Dedifferentiated amniotic fluid mesenchymal stem cell (primary cell): ENCODE data around the gene DOK7.

Experiments used
- DNase-seq: peaks from one replicate; pipeline ENCODE4 v3.0.0-alpha.2; 2016; ENCODE audit errors: extremely low spot score

The DOK7 gene

DNA sequence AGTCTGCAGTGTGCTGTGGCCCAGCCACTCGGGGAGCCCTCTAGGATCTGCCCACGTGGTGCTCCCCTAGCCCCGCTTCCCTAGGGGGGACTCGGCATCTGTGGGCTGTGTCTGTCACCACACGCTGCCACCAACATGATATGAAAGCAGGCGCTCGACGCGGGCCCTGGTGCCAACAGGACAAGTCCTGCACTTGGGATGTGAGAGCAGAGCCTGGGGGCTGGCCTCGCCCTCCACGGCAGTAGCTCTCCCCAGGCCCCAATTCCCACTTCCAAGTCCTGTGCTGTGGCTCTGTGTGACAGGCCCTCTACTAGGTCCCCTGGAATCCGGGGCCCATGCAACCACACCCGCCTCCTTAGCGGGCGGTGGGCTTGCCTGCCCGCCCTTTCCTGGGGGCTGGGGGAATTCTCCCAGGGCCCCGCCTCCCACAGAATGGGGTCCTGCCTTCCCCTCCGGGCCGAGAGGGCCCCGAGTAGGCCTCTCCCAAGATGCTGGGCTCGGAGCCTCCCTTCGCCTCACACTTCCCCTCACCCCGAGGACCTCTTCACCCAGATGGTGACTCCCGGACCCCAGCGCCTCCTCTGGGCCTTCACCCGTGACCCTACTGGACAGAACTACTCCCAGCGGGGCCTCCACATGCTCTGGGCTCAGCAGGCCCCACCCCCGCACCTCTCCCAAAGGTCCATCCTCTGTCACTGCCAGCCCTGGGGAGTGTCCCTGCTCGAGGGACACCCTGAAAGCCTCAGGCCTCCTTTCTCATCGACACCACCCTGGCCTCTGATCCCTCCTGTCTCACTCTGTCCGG, 57.9 kb downstream of the DOK7 start:
- no peak for DNase-seq

DNA sequence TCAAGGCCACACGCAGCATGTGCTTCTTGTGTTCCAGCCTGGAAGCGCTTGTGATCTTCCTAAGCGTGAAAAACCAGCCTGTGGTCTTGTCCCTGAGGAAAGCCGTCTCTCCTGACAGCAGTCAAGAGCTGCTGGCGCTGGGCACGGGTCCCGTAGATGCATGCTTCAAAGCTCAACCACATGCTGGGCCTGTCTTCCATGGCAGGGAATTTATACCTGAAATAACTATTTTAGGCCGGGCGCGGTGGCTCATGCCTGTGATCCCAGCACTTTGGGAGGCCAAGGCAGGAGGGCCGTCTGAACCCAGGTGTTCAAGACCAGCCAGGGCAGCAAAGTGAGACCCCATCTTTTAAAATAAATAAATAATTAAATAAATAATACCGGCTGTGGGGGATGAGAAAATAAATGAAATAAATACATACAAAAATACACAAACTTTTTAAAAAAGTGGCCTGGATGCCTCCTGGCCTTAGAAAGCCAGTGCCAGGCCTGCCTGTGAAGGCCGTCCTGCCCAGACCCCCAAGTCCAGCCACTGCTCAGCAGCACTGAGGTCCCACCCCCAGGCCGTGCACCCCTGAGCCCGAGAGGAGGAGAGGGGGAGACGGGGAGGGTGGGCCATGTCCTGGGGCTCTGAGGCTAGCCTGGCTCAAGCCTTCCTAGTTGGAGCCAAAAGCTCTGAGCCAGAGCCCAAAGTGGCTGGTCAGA, 58.7 kb downstream of the DOK7 start:
- DNase-seq = no peak

DNA sequence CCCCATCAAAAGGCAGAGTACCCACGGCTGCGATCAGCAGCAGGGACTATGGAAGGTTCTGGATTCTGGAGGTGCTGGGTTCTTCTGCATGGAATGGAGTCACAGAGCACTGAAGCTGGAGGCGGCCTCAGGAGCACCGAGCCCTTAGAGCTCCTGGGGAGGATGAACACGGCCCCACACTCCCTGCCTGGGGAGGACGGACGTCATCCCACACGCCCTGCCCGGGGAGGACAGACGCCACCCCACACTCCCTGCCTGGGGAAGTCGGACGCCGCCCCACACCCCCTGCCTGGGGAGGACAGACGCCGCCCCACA, 59.2 kb downstream of the DOK7 start:
- DNase-seq = no peak

DNA sequence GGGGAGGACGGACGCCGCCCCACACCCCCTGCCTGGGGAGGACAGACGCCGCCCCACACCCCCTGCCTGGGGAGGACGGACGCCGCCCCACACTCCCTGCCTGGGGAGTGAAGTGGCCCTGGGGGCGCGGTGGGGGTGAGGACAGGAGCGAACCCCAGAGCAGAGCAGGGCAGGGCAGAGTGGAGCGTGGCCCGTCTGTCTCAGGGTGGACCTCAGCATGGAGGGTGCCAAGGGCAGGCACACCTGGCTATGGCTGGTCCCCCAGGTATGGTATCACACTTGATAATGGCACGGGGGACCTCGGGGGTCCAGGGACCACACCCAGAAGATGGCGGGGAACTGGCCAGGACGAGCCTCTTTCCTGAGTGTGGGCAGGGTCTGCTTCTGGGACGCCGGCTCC, 59.5 kb downstream of the DOK7 start:
- no peak for DNase-seq

DNA sequence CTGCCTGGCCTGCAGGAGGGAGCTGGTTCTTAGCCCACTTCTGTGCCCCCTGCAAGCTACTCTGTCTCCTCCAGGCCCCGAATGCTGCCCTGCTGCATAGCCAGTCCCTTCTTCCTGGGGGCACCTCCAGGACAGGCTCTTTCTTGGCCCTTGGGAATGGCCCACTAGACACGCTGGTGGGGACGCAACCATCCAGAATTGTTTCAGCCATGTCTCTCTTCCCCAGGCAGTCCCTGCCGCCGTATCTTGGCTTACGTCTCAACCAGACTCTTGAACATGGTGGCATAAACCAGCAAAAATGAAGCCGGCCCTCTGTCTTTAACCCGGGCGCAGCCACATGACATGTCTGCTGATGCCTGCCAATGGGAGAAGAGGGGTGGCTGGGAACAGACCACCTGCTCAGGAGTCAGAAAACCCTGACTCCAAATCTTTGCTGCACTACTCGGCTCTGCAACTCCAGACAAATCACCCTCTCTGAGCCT, 60.1 kb downstream of the DOK7 start:
- no peak for DNase-seq

DNA sequence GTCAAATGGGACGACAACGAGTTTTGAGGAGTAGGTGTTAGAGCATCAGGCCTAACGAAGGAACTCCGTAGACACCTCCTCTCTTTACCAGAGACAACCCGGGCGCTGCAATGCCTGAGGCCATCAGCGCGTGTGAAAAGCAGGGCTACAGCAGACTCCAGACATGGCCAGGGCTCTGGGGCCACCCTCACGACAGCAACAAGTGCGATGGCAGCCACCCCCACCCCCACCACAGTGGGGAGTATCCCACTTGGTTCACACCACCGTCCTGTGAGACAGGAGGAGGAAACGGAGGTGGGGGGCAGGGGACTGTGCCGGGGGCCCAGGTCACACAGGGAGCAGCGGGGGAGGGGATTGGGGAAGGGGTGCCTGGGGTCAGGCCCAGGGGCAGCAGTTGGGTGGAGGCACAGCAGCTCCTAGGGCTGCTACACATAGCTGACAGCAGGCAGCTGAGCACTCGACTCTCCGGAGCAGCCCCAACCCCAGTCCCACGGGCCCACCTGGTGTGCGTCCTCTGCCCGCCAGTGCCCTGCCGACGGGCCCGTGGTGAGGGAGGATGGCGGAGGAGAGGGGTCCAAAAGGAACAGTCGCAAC, 60.6 kb downstream of the DOK7 start:
- no peak for DNase-seq

DNA sequence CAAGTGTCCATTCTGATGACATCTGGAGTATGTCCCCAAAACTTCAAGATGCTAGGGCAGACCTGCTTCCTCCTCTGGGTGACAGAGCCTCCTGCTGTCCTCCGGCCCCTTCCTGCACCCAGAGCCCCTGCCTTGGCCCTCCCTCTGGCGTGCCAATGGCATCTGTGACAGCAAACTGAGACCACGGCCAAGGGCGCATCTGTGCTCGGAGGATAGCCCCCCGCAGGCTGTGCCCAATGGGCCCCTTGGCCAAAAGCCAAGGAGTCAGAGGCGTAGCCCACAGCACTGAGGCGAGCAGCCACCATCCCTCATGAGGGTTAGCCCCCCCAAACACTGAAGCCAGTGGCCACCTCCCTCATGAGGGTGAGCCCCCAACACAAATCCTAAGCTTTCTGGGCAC, 61.2 kb downstream of the DOK7 start:
- no peak for DNase-seq

DNA sequence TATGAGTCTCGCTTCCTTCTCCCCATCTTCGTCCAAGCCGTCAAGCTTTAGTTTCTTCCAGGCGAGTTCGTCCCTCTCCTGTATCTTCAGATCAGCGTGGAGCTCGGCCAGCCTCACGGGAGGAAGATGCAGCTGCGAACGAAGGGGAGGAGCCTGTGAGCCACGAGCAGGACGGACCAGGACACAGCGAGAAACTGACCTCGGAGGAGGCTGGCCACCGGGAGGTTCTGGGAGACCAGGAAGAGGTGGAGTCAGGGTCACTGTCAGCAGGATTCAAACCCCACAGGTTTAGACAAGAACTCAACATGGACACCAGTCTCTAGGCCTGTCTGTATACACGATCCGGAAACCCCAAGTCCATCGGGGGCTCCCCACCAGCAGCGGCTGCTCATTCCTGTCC, 61.8 kb downstream of the DOK7 start:
- DNase-seq = no peak

DNA sequence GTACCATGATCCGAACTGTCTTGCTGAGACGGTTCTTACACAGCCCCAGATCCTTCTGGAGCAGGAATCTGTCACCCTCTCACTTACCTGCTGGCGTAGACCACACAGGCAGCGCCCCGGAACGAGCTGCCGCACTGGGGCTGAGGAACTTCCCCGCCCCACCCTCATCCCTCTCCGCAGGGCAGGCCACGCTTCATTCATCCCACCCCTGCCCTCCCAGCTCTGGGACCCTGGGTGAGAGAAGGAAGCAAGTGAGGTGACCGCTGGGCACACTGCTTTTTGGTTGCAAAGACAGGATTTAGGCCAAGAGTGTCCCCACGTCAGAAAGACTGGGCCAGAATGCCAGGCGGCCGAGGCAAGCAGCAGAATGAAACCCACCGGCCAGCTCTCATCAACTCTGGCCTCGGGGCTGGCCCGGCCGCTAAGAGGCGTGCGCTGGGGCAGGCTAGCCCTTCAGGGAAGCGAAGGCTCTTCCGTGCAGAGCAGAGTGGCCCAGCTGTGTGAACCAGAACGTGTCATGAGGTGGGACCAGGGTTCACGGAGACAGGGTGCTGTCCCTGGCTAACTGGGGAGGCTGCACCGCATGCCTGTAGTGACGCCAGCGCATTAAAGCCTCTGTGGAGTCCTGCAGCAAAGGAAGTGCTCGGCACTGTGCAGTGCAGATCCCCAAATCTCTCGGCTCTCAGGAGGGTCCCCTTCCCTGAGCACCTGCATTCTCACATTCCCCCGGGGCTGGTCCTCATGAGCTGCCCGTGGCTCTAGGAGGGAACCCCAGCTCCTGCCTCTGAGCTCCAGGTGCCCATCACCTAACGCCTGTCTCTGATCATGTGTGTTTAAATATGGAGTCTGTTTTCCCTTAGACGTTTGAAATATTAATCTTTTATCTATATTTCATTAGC, 62.7 kb downstream of the DOK7 start:
- no peak for DNase-seq

DNA sequence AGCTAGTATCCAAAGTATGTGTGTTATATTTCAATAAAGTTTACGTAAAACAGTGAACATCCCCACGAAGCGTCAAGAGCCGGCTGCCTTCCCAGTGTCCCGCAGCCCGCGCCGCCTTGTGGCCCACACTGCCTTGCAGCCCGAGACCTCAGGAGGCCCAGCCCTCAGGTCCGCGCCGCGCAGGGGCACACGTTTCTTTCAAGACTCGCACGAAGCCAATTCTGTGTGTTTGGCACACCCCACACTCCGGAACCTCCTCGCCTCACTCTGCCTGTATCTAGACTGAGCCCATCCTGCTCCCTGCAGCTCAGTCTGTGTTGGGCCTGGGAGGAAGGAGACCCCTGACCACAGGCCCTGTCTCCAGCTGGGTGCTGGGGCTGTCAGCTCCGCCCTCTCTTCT, 63.4 kb downstream of the DOK7 start:
- no peak for DNase-seq

DNA sequence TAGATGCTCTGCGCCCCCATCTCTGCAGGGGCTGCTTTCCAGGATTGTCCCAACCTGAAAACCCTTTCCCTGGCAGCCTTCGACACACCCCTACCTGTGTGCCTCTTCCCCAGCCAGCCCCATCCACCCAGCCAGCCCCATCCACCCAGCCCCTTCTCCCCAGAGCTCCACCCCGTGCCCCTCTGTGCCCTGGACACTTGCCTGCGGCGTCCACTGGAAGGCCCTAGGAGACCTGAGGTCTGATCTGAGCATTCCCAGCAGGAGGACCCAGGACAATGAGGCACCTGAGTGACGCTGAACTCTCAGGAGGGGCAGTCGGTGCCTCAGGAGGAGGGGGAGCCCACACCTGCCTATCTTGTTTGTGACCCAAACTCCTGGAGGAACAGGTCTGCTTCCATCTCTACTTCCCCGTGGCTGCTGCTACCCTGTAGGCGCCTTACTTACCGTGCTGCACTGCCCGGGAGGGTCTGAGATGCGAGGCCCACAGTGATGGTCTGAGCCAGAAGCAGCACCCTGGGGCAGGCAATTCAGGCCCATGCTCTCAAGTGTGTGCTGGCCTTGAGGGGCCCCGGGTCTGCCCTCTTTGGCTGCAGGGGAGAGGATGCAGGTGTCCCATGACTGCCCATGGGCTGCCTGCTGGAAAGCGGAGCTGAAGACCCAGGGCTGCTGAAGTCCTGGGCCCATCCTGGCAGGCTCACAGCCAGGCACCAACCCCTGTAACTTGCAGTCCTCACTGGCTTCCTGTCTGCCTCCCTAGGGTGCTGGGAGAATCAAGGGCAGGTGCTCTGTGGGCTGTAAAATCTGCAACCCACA, 64.2 kb downstream of the DOK7 start:
- no peak for DNase-seq

DNA sequence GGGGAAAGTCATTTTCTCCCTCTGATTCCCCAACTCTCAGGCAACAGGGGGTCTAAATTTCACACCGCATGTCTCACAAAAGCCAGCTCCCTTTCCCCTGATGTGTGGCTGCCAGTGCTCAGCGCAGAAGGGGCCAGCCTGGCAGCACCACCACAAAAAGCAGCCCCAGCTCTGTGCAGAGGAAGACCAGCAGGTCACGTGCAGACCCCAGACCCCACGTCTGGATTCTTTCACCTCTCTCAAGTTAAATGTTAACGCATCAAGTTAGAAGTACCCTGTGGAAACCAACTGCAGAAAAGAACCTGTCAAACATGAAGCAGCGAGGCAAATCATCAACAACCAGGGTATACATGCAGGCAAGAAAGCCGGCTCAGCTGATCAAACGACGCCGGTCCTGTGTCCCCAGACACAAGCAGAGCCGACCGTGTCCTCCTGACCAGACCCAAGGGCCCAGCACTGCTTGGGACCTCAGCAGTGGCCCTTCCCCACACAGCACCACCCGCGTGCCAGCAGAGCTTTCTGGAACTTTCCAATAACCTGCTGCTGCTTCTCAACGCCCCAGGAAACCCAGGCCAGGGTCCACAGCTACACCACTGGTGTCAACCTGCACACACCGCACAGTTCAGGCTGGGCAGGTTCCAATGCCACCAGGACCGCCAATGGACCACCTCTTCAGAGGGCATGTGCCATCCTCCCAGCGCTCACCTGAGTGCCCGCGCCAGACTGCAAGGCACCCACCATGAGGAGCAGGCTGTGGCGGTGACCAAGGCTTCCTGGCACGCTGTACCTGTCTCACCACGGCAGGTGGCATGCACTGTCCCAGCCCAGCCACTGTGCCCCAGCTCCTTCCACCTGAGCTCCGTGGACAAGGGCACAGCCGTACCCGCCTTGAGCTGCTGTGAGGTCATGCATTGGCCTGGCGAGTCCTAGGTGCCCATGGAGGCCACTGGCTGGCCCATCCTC, 65.1 kb downstream of the DOK7 start:
- no peak for DNase-seq

DNA sequence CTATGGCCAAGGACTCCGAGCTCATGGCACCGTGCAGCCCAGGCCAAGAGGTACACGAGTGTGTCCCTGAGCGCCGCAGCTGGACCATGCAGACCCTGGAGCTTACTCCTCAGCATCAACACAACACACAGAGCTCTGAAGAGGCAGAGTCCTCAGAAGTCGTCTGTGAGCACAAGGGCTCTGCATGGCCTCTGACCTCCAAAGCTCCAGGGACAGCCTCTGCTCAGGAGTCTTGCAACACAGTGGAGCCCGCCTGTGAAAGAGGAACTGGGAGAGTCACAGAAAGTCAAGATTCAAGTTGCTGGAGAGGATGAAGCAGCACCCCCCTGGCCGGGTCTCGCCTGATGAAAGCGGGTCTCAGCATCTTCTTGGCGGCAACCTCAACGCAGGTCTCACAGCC, 66.3 kb downstream of the DOK7 start:
- no peak for DNase-seq

DNA sequence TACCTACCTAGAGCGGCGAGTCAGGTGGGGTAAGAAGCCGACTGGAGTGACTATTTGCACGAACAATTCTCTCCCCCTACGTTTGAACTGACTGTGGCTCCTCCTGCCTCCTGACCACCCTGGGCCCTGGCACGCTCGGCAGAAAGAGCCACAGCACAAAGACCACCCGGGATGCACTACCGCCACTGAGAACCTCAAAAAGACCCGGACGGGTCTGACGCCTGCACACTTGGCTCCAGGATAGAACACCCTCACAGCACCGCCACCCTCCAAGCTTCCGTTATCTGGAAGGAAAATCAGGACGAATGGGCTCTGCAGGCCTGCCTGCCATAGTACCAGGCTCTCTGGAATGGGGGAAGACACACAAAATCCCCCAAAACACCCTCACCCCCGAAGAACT, 66.9 kb downstream of the DOK7 start:
- DNase-seq = no peak

DNA sequence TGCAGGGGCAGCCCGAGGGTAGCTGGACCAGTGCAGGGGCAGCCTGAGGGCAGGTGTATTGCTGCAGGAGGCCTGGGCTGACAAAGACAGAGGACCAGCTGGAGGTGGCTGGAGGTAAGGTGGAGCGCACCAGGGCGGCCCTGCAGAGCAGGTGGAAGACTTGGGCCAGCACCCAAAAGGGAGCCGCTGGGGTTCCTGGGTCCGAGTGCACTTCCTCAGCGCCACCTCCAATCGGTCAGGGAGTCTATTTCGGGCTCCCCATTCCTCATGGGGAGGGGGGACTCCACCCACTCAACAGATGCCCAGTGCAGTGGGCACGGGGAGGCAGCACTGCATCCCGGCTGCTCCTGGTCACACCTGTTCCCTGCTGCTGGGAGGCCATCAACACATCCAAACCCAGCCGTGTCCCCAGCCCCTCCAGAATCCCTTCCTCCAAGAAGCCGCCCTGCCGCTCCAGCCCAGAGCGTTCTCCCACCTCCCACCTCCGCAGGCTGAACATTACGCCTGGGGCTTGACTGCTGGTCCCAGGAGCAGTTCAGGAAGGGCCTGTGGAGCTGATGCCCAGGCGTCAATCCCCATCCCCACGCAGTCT, 67.7 kb downstream of the DOK7 start:
- DNase-seq = no peak

DNA sequence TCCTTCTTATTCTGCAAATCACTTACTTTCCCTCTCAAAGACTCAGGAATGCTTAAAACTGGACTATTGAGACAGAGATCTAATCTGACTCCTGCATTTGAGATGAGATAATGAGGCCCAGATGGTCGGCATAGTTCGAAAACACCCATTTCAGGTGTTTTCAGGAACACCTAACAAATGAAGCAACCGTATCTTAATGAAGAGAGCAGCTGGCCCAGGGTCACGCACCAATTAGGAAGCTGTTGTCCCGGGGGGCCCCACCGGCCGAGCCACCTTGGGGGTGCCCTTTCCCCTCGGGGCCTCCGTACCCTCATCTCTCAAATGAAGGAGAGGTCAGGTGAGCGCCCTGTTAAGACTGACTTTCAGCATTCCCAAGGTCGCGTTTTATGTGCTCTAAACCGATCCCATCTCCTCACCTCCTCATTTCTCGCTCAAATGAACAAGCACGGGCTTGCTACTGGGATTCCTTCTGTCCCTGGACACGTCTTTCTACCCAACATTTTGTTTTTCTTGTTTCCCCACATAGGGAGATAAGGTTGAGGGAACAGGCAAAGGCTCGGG, 68.3 kb downstream of the DOK7 start:
- no peak for DNase-seq

DNA sequence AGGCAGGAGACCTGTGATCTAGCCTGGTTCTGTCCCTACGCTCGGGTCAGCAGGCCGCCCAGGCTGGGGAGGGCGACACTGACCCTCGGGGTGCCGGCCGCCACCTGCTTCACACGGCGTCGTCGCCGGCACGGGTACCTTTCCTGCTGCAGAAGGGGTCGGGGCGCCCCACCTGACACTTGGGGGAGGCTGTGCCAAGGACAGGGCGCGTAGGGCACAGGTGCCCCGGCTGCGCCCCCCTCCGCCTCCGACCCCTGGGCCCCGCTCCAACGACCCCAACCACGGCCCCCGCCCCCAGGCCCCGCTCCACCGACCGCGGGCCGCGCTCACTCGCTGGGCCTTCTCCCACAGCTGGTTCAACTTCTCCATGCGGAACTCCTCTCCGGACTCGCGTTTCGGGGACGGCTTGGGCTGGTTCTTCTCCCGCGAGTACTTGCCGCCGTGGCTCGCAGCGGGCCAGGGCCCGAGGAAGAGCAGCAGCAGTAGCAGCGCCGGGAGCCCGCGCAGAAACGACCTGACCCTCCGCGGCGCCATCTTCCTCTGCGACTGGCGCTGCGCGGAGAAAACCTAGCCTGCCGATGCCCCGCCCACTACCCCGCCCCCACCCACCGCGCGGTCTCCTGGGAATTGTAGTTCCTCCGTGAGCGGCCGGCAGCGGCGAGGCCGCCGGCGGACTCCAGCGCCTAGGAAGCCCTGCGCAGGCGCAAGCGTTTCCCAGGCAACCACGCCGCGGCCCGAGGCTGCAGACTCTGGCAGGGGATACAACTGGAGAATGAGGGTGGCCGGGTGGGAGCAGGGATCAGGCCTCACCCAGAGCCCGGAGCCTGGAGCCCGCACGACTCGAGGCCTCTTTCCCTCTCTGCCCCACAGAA, 69.0 kb downstream of the DOK7 start, which contains the start of gene LRPAP1:
LRPAP1 (minus strand) TSS at position 544 of the 872 bp plus-strand sequence; CDS start at position 534, 10 bp downstream.
- peak; percentile 73 for DNase-seq

DNA sequence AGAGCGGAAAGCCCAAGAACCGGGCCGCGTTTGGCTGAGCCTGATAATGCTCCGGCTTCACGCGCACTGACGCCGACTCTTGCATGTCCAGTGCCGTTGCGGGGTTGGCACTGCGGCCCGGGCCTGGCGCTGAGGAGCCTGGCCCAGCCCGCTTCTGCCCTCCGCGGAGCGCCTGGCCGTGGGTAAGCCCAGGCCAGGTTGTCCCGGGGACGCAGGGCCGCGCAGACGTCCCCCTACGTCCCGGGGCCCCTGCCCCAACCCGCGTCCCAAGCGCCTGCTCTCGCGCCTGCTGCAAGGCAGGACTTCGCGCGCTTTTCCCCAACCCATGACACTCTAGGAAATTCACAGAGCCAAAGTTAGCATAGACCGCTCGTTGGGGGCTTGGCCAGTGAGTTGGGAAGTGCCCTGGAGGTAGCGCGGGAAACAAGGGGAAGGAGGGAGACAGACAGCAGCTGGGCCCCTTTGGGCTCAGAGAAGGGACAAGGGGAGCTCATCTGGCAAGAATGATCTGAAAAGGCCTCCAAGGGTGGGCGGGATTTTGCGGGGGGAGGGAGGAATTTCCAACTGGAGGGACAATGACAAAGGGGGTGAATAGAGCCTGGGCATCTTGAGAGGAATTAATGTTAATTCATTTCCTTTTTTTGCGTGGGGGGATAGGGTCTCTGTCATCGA, 69.8 kb downstream of the DOK7 start:
- DNase-seq = no peak
